Tibial nerve (tissue), 4 donors: Measurements from ENCODE around the gene TAF10. TPM values are rescaled to one million over a fixed set of nuclear protein-coding genes. Genes with fewer than 3 reads are reported as not detected.

Source experiments
- DNase-seq, 2 donors: peaks; one replicate each; pipeline ENCODE4 v3.0.0-alpha.2; 2019; ENCODE audit warnings: low spot score in 2 of 2
- H3K27ac ChIP-seq, 4 donors: fragments of 200-600 bp; sonication (generic) in 3 of 4; one replicate each; pipeline ENCODE4 v1.5.1; 2017 to 2019; ENCODE audit warnings: mild to moderate bottlenecking in 1 of 4
- H3K27me3 ChIP-seq, 2 donors: fragments of 200-600 bp; sonication (generic) in 1 of 2; one replicate each; pipeline versions ENCODE4 v1.5.1 to v1.6.0; 2017 to 2019
- H3K36me3 ChIP-seq, 3 donors: fragments of 200-600 bp; sonication (generic); one replicate each; pipeline ENCODE4 v1.5.1; 2018 to 2019
- H3K4me1 ChIP-seq, 4 donors: fragments of 200-600 bp; sonication (generic) in 3 of 4; one replicate each; pipeline ENCODE4 v1.5.1; 2017 to 2019
- H3K4me3 ChIP-seq, 4 donors: fragments of 200-600 bp; sonication (generic) in 3 of 4; one replicate each; pipeline ENCODE4 v1.5.1; 2017 to 2019; ENCODE audit warnings: mild to moderate bottlenecking in 1 of 4, moderate library complexity in 1 of 4
- H3K9me3 ChIP-seq, 4 donors: fragments of 200-600 bp; sonication (generic) in 3 of 4; one replicate each; pipeline ENCODE4 v1.5.1; 2017 to 2019
- EP300 ChIP-seq, 2 donors: sonication (generic); formaldehyde crosslinking; IDR thresholded peaks; one replicate each; pipeline ENCODE4 v1.6.1; 2017; ENCODE audit warnings: antibody characterized with exemption in 2 of 2, mild to moderate bottlenecking in 1 of 2
- POLR2A ChIP-seq, 2 donors: fragments of 450-650 bp; IDR thresholded peaks; one replicate each; pipeline ENCODE4 v1.6.1; 2017; ENCODE audit warnings: antibody characterized with exemption in 2 of 2, mild to moderate bottlenecking in 2 of 2, moderate library complexity in 2 of 2
- WGBS, 2 donors: methylation state at CpG; one replicate each; pipeline ENCODE4 v1.1.5; 2018; 5-methylcytosine and 5-hydroxymethylcytosine counted together
- total RNA-seq, 4 donors: library from RNA; depleted of rRNA; stranded (reverse); fragments of >200 nt; gene quantifications; one replicate each; pipeline ENCODE4 v1.1.0, GENCODE V29; 2016
- TF ChIP-seq, protein P1 (sequence below), 5 experiments: fragments of 200-600 bp in 3 of 5; fragments of 450-650 bp in 2 of 5; sonication (generic) in 3 of 5; IDR thresholded peaks; one replicate each; pipeline ENCODE4 v1.5.1; 2016 to 2019; ENCODE audit warnings: antibody characterized with exemption in 5 of 5, mild to moderate bottlenecking in 3 of 5, moderate library complexity in 2 of 5

TAF10 gene
- total RNA-seq, 4 donors from 2014 or later = 148 to 235 (median 155) TPM

DNA sequence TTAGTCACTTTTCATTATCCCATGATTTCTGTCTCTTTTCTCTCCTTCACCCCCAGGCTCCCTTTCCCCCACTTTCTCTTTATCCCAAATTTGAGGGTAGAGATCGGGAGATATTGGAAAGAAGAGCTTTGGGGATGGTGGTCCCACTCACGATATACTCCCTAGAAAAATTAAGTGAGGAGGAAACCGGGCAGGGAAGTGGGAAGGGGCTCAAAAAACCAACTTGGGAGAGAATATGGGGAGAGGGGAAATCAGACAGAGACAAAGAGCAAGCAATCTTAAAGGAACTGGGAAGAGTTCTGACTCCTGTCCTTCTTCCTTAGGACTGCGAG is 44.5 kb upstream of the TAF10 start:
- peaks cover 0 to 25% of the 10 kb centered on the region in 2 donors for H3K27me3 ChIP-seq
- TF ChIP-seq EP300 (IDR thresholded peaks at IDR 0.05) (no peak), POLR2A (IDR thresholded peaks at IDR 0.05) (no peak)
- TF ChIP-seq, protein P1, sequence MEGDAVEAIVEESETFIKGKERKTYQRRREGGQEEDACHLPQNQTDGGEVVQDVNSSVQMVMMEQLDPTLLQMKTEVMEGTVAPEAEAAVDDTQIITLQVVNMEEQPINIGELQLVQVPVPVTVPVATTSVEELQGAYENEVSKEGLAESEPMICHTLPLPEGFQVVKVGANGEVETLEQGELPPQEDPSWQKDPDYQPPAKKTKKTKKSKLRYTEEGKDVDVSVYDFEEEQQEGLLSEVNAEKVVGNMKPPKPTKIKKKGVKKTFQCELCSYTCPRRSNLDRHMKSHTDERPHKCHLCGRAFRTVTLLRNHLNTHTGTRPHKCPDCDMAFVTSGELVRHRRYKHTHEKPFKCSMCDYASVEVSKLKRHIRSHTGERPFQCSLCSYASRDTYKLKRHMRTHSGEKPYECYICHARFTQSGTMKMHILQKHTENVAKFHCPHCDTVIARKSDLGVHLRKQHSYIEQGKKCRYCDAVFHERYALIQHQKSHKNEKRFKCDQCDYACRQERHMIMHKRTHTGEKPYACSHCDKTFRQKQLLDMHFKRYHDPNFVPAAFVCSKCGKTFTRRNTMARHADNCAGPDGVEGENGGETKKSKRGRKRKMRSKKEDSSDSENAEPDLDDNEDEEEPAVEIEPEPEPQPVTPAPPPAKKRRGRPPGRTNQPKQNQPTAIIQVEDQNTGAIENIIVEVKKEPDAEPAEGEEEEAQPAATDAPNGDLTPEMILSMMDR (IDR thresholded peaks at IDR 0.05) = no peak
- H3K27ac ChIP-seq = peak overlapping the region in 1 of 4 donors; percentile 58
- no peak for DNase-seq
- no peak overlapping the region for H3K4me3 ChIP-seq
- 57 to 65% methylated on average over 4 of the region's 4 CpGs for WGBS, 2 donors
- H3K4me1 ChIP-seq = peaks cover 0 to 34% (median 2%) of the 10 kb centered on the region in 4 donors
- no peaks in the 10 kb centered on the region for H3K36me3 ChIP-seq
- H3K9me3 ChIP-seq = no peaks in the 10 kb centered on the region

DNA sequence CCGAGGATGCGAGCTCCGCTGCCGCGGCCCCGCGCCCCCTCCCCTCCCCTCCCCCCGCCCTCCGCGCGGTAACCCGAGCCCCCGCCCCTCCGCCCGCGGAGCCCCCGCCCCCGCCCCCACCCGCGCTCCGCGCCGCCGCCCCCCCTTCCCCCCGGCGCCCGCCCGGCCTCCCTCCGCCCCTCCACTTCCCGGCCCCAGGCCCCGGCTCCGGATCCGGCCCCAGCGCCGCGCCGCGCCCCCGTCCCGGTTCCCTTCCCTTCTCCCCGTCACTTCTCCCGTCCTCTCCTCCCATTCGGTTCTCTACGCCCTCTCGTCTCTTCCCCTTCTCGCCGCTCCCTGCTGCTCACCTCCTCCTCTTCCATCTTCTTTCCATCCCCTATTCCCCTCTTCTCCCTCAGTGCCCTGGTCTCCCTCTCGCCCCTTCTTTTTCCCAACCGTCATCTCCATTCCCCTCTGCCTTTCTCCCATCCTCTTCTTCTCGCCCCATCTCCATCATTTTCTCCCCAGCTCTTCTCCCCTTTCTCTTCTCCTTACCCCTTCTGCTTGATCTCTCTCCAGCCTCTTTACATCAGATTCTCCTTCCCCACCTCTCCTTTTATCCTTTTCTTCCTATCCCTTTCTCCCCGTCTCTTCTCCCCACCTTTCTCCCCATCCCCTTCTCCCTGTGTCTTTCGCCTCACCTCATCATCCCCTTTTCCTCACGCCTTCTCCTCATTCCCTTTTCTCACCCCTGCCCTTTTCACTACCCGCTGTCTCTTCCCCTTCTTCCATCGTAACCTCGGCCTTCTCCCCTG is 44.0 kb upstream of the TAF10 start, which contains the start of gene DCHS1:
Gene DCHS1 (minus strand): TSS at position 20 of the 794 bp plus-strand sequence. CDS start 14,196 bp downstream, outside the sequence.
- TF ChIP-seq POLR2A (IDR thresholded peaks at IDR 0.05) (no peak), EP300 (IDR thresholded peaks at IDR 0.05) (no peak)
- TF ChIP-seq, protein P1 (IDR thresholded peaks at IDR 0.05) = no peak
- DNase-seq = no peak
- peaks cover 0 to 34% (median 2%) of the 10 kb centered on the region in 4 donors for H3K4me1 ChIP-seq
- no peaks in the 10 kb centered on the region for H3K9me3 ChIP-seq
- no peaks in the 10 kb centered on the region for H3K36me3 ChIP-seq
- peaks cover 0 to 27% of the 10 kb centered on the region in 2 donors for H3K27me3 ChIP-seq
- peak within 1 kb of the TSS in 2 of 4 donors; percentile 20 to 75 for H3K27ac ChIP-seq
- H3K4me3 ChIP-seq = peak within 1 kb of the TSS; percentile 15 to 62 (median 32)
- WGBS, 2 donors = 14% methylated on average over 22 to 25 of the region's 56 CpGs

DNA sequence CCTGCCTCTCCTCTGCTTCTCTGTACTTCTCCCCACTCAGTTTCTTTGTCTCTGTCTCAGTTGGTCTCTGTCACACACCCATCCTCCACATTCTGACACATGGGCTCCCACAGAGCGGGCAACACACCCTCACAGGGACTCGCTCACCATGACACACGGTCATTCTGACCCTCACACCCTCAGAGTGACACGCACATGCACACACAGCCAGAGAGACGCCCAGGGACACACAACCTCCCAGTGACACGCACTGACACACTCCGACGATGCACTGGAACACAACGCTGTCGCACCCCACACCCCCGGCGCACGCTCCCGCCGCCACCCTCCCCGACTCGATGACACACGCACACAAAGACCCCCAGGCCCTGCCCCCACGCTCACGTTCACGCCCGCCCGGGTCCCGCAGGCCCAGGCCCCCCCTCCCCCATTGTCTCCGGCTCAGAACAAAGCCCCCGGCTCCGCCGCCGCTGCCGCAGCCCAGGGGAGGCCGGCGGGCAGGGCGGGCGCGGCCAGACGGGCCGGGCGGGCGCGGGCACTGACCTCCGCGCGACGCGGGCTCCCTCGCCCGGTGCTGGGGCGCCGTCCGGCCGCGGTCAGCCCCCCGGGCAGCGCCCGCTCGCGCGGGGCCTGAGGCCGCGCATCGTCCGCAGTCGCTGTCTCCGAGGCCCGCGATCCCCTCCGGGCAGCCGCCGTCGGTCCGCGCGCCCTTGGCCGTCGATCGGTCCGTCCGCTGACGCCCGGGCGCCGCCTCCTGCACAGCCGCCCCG is 43.2 kb upstream of the TAF10 start:
- peaks cover 0 to 34% of the 10 kb centered on the region in 2 donors for H3K27me3 ChIP-seq
- 3 to 9% methylated on average over 10 to 60 of the region's 84 CpGs for WGBS, 2 donors
- TF ChIP-seq EP300 (IDR thresholded peaks at IDR 0.05) (no peak), POLR2A (IDR thresholded peaks at IDR 0.05) (no peak)
- TF ChIP-seq, protein P1 (IDR thresholded peaks at IDR 0.05) = no peak
- no peaks in the 10 kb centered on the region for H3K36me3 ChIP-seq
- no peaks in the 10 kb centered on the region for H3K9me3 ChIP-seq
- H3K4me1 ChIP-seq = peaks cover 0 to 34% (median 2%) of the 10 kb centered on the region in 4 donors
- DNase-seq = no peak
- H3K4me3 ChIP-seq = peak overlapping the region; percentile 15 to 62 (median 32)
- peak overlapping the region in 2 of 4 donors; percentile 20 to 75 for H3K27ac ChIP-seq

DNA sequence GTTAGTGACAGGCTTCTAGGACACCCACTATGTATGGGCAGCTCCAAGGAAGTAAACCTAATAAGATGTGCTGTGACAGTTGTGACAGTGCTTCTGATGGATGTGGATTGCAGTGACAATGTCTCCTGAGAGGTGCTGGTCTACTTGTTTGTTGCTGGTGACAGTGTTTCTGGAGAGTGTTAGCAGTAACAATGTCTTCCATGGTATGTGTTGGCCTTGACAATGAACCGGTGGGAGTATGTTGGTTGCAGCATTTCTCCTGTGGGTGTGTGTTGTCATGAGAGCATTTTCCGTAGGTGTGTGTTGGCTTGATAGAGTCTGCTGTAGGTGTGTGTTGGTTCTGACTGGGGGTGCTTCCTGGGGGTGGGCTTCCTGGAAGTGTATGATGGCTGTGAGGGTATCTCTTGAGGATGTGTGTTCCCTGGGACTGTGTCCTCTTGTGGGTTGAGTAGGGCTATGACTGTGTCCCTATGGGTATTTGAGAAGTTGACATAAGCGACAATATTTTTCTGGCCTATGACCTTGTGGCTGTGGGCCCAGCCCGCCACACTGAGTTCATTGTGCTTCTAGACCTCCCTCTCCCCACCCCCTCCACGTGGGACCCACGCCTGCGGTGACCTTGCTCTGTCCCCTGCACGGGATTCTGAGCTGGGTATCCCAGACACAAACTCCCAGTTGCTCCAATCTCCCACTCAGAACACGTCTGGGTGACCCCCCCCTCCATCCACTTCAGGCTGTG is 42.4 kb upstream of the TAF10 start:
- TF ChIP-seq EP300 (IDR thresholded peaks at IDR 0.05) (no peak), POLR2A (IDR thresholded peaks at IDR 0.05) (no peak)
- TF ChIP-seq, protein P1 (IDR thresholded peaks at IDR 0.05) = no peak
- 25 to 33% methylated on average over 9 of the region's 9 CpGs for WGBS, 2 donors
- Histone ChIP-seq H3K9me3 (no peaks in the 10 kb centered on the region), H3K36me3 (no peaks in the 10 kb centered on the region), H3K4me1 (peaks cover 0 to 34% (median 2%) of the 10 kb centered on the region in 4 donors), H3K27me3 (peaks cover 0 to 40% of the 10 kb centered on the region in 2 donors), H3K27ac (peak overlapping the region in 2 of 4 donors; percentile 20 to 75), H3K4me3 (peak overlapping the region in 3 of 4 donors; percentile 28 to 62 (median 36))
- no peak for DNase-seq
